A549 (cell line): ENCODE data around the gene EHD3. TPM values are rescaled to one million over a fixed set of nuclear protein-coding genes. Genes with fewer than 3 reads are reported as not detected.

ENCODE experiments used
- ATAC-seq, 2 experiments: fragments of 200-7000 bp in 1 of 2; fragments of >200 bp in 1 of 2; cut with Nextera tagmentation in 1 of 2; cut with Tn5 transposase in 1 of 2; 3 replicates each; pipeline versions ENCODE4 v1.8.0 to v1.9.1; 2018 to 2020; ENCODE audit warnings: mild to moderate bottlenecking in 1 of 2, moderate library complexity in 1 of 2
- CTCF ChIA-PET: fragments of 300-600 bp; sonication (Branson Sonifier 250); formaldehyde crosslinking; extraction: SDS; loops from one replicate; lab custom pipeline; 2021; ENCODE audit warnings: antibody characterized with exemption, inconsistent platforms; lab: Yijun Ruan, JAX
- POLR2A ChIA-PET: fragments of 350-600 bp; formaldehyde crosslinking; extraction: SDS; loops from one replicate; lab custom pipeline; 2021; ENCODE audit warnings: antibody characterized with exemption, inconsistent platforms; lab: Yijun Ruan, JAX
- DNase-seq, 2 experiments: peaks; one replicate each; pipeline versions ENCODE4 v3.0.0 to v3.0.0-alpha.2; 2011 to 2016; ENCODE audit warnings: low read depth in 1 of 2, low spot score in 1 of 2
- FAIRE-seq: peaks from 2 replicates; lab custom pipeline; 2011; peaks lifted over from hg19 to GRCh38; lab: Jason Lieb, UNC
- H3K27ac ChIP-seq, 2 experiments: fragments of >200 bp; sonication (Bioruptor Twin); formaldehyde crosslinking; 3 replicates each; pipeline ENCODE4 v1.5.1; 2016 to 2017
- H3K4me1 ChIP-seq: fragments of >200 bp; sonication (Bioruptor Twin); formaldehyde crosslinking; 3 replicates; pipeline ENCODE4 v1.6.1; 2016
- H3K4me2 ChIP-seq: fragments of >200 bp; sonication (Bioruptor Twin); formaldehyde crosslinking; 3 replicates; pipeline ENCODE4 v1.6.1; 2016
- H3K4me3 ChIP-seq: fragments of >200 bp; sonication (Bioruptor Twin); formaldehyde crosslinking; 3 replicates; pipeline ENCODE4 v1.5.1; 2016
- H3K9me3 ChIP-seq: fragments of >200 bp; sonication (Bioruptor Twin); formaldehyde crosslinking; 3 replicates; pipeline ENCODE4 v1.6.1; 2016
- CBX8 ChIP-seq: fragments of 200-600 bp; sonication (generic); IDR thresholded peaks from 2 replicates; pipeline ENCODE4 v1.6.1; 2016
- CEBPB ChIP-seq, 2 experiments: fragments of >200 bp in 1 of 2; sonication (Bioruptor Twin) in 1 of 2; formaldehyde crosslinking in 1 of 2; IDR thresholded peaks; 2 replicates each; pipeline ENCODE4 v1.6.1; 2012 to 2016
- CHD2 ChIP-seq: fragments of 150-350 bp; IDR thresholded peaks from 2 replicates; pipeline ENCODE4 v1.6.1; 2014; ENCODE audit warnings: low read length; ENCODE audit not compliant: partially characterized antibody
- EHF ChIP-seq: fragments of 250-450 bp; sonication (Bioruptor Pico); IDR thresholded peaks from 2 replicates; pipeline ENCODE4 v1.5.0; 2020; ENCODE audit warnings: mild to moderate bottlenecking
- EHMT2 ChIP-seq: fragments of 200-600 bp; sonication (generic); IDR thresholded peaks from 2 replicates; pipeline ENCODE4 v1.6.1; 2016; ENCODE audit warnings: antibody characterized with exemption, low read depth, mild to moderate bottlenecking, moderate library complexity
- ESRRA ChIP-seq: fragments of 150-350 bp; IDR thresholded peaks from 2 replicates; pipeline ENCODE4 v1.6.1; 2014; ENCODE audit warnings: mild to moderate bottlenecking, low read length, borderline replicate concordance
- FOSB ChIP-seq: fragments of 250-450 bp; sonication (Bioruptor Pico); IDR thresholded peaks from 2 replicates; pipeline ENCODE4 v1.5.0; 2020; ENCODE audit warnings: mild to moderate bottlenecking, moderate library complexity
- FOSL2 ChIP-seq, 2 experiments: fragments of 450-650 bp in 1 of 2; fragments of >200 bp in 1 of 2; sonication (Bioruptor Twin) in 1 of 2; formaldehyde crosslinking; IDR thresholded peaks; 2 replicates each; pipeline versions ENCODE4 v1.5.0 to v1.6.1; 2016 to 2020; ENCODE audit warnings: mild to moderate bottlenecking in 1 of 2, moderate library complexity in 1 of 2
- GATA3 ChIP-seq: IDR thresholded peaks from 2 replicates; pipeline ENCODE4 v1.6.1; 2012; ENCODE audit warnings: borderline replicate concordance
- HOXB13 ChIP-seq: fragments of 250-450 bp; sonication (Bioruptor Pico); IDR thresholded peaks from 2 replicates; pipeline ENCODE4 v1.5.0; 2020; ENCODE audit warnings: low read depth, mild to moderate bottlenecking, moderate library complexity
- KDM5A ChIP-seq: fragments of 200-600 bp; sonication (generic); IDR thresholded peaks from 2 replicates; pipeline ENCODE4 v1.6.1; 2016; ENCODE audit warnings: antibody characterized with exemption, mild to moderate bottlenecking
- MAZ ChIP-seq: fragments of 150-350 bp; IDR thresholded peaks from 2 replicates; pipeline ENCODE4 v1.6.1; 2014; ENCODE audit warnings: antibody characterized with exemption, low read depth, low read length, borderline replicate concordance
- NFE2L2 ChIP-seq: fragments of 150-350 bp; conservative IDR thresholded peaks from 2 replicates; pipeline ENCODE4 v1.6.1; 2014; ENCODE audit warnings: low read length
- PHF8 ChIP-seq: fragments of 200-600 bp; sonication (generic); IDR thresholded peaks from 2 replicates; pipeline ENCODE4 v1.6.1; 2016; ENCODE audit warnings: low read depth, mild to moderate bottlenecking, antibody characterized with exemption, moderate library complexity, borderline replicate concordance
- POLR2AphosphoS2 ChIP-seq: conservative IDR thresholded peaks from 2 replicates; pipeline ENCODE4 v1.6.1; 2012; ENCODE audit warnings: low read length, improper control_type of control experiment, inconsistent platforms
- RAD21 ChIP-seq, 2 experiments: fragments of >200 bp in 1 of 2; sonication (Bioruptor Twin) in 1 of 2; formaldehyde crosslinking in 1 of 2; IDR thresholded peaks in 1 of 2; conservative IDR thresholded peaks in 1 of 2; 2 replicates in 1 of 2; 3 replicates in 1 of 2; pipeline ENCODE4 v1.6.1; 2012 to 2018; ENCODE audit warnings: inconsistent platforms in 1 of 2
- RARB ChIP-seq: fragments of 250-450 bp; sonication (Bioruptor Pico); IDR thresholded peaks from 2 replicates; pipeline ENCODE4 v1.8.0; 2021; ENCODE audit warnings: mild to moderate bottlenecking, moderate library complexity
- SMC3 ChIP-seq: fragments of >200 bp; sonication (Bioruptor Twin); formaldehyde crosslinking; IDR thresholded peaks from 3 replicates; pipeline ENCODE4 v1.6.1; 2018; ENCODE audit warnings: inconsistent platforms
- SREBF2 ChIP-seq: fragments of 450-650 bp; IDR thresholded peaks from 2 replicates; pipeline ENCODE4 v1.6.1; 2014; ENCODE audit warnings: mild to moderate bottlenecking, moderate library complexity
- TFCP2L1 ChIP-seq: fragments of 250-450 bp; sonication (Bioruptor Pico); IDR thresholded peaks from 2 replicates; pipeline ENCODE4 v1.5.0; 2021; ENCODE audit warnings: mild to moderate bottlenecking
- ZC3H11A ChIP-seq: fragments of 450-650 bp; IDR thresholded peaks from 2 replicates; pipeline ENCODE4 v1.6.1; 2014; ENCODE audit warnings: antibody characterized with exemption, mild to moderate bottlenecking
- ZFP36 ChIP-seq: fragments of 450-650 bp; IDR thresholded peaks from 2 replicates; pipeline ENCODE4 v1.6.1; 2014; ENCODE audit warnings: borderline replicate concordance; ENCODE audit not compliant: partially characterized antibody
- ZSCAN20 ChIP-seq: fragments of 250-450 bp; sonication (Bioruptor Pico); IDR thresholded peaks from 2 replicates; pipeline ENCODE4 v1.8.0; 2022; ENCODE audit warnings: mild to moderate bottlenecking, moderate library complexity
- WGBS: methylation state at CpG from one replicate; pipeline ENCODE4 v1.1.6; 2017; ENCODE audit errors: missing lambda C conversion rate; 5-methylcytosine and 5-hydroxymethylcytosine counted together
- polyA plus RNA-seq, 4 experiments: library from polyadenylated mRNA; depleted of rRNA in 3 of 4; stranded (reverse); fragments of >200 nt; fragmentation: RNase III in 1 of 4; extraction: RNeasy Plus Mini Kit Qiagen cat#74134 plus additional on column Dnase treatment in 1 of 4; gene quantifications; 2 replicates in 3 of 4; 3 replicates in 1 of 4; pipeline ENCODE4 v1.2.3, GENCODE V29; 2011 to 2017
- TF ChIP-seq, protein P1 (sequence below): fragments of >200 bp; sonication (Bioruptor Twin); formaldehyde crosslinking; IDR thresholded peaks from 3 replicates; pipeline ENCODE4 v1.6.1; 2016
- TF ChIP-seq, protein P2 (sequence below): IDR thresholded peaks from 2 replicates; pipeline ENCODE4 v1.6.1; 2012
- TF ChIP-seq, protein P3 (sequence below): fragments of 250-450 bp; sonication (Bioruptor Pico); IDR thresholded peaks from 2 replicates; pipeline ENCODE4 v1.5.0; 2020; ENCODE audit warnings: low read depth, mild to moderate bottlenecking, moderate library complexity

Gene EHD3
- polyA plus RNA-seq, 2 of the 4 experiments (the other 2 are of a cell fraction), result 8.7 to 10.6 TPM

GRCh38 chr2:31296641-31297287, 62.8 kb downstream of the EHD3 start:
- no peak overlapping the region for H3K4me3 ChIP-seq
- ChIA-PET CTCF (interaction anchor here (0.9 to 1.5 kb wide), 3 partner anchors 16 to 36 kb away, joined by 3 read pairs; no protein-coding TSS in a partner anchor), POLR2A (no interaction called here)
- no peak for DNase-seq
- no peak for ATAC-seq
- TF ChIP-seq TFCP2L1 (CRISPR knock-in tag) (no peak), GATA3 (no peak), RARB (CRISPR knock-in tag) (no peak), POLR2AphosphoS2 (no peak), ZFP36 (no peak), ZC3H11A (no peak)
- TF ChIP-seq, protein P1, sequence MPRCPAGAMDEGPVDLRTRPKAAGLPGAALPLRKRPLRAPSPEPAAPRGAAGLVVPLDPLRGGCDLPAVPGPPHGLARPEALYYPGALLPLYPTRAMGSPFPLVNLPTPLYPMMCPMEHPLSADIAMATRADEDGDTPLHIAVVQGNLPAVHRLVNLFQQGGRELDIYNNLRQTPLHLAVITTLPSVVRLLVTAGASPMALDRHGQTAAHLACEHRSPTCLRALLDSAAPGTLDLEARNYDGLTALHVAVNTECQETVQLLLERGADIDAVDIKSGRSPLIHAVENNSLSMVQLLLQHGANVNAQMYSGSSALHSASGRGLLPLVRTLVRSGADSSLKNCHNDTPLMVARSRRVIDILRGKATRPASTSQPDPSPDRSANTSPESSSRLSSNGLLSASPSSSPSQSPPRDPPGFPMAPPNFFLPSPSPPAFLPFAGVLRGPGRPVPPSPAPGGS, result no peak
- TF ChIP-seq, protein P2, sequence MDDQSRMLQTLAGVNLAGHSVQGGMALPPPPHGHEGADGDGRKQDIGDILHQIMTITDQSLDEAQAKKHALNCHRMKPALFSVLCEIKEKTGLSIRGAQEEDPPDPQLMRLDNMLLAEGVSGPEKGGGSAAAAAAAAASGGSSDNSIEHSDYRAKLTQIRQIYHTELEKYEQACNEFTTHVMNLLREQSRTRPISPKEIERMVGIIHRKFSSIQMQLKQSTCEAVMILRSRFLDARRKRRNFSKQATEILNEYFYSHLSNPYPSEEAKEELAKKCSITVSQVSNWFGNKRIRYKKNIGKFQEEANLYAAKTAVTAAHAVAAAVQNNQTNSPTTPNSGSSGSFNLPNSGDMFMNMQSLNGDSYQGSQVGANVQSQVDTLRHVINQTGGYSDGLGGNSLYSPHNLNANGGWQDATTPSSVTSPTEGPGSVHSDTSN, result no peak
- peaks cover 10% of the 10 kb centered on the region; the same call in 2 of the 3 replicates for H3K4me1 ChIP-seq
- no peak overlapping the region for H3K4me2 ChIP-seq
- no peak for FAIRE-seq
- no peak overlapping the region for H3K27ac ChIP-seq
- WGBS, result 54% methylated on average over 8 of the region's 8 CpGs
- H3K9me3 ChIP-seq, result no peaks in the 10 kb centered on the region

DNA sequence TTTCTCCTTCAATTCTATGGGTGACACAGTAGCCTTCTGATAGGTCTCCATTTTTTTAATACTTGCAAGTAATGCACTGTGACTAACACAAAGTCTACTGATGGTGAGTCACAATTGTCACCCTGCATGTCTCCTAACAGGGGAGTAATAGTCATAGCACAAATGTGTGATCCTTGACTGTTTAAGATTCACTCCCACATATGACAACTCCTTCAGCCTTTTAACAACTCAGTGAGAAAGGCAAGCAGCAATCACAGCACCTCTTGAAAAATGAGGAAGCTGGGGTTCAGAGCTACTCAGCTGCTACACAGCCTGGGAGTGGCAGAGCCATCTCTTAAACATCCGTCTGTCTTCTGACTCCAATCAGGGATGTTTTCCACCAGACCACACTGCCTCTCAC, 63.8 kb downstream of the EHD3 start:
- ATAC-seq (peak; percentile 45 to 52; a peak in 5 of 6 replicates), DNase-seq (peak; percentile 40 to 42), FAIRE-seq (peak; percentile 18)
- CTCF ChIA-PET, result interaction anchor here (0.9 to 1.2 kb wide), 4 partner anchors 15 to 64 kb away, joined by 3 read pairs; partner anchors contain the start of gene EHD3
- no peak for TF ChIP-seq FOSL2 (IDR thresholded peaks at IDR 0.05)
- TF ChIP-seq FOSL2 (CRISPR knock-in tag; IDR thresholded peaks at IDR 0.05), result peak; percentile 68
- no peak for TF ChIP-seq CBX8
- Histone ChIP-seq H3K27ac (no peak overlapping the region), H3K9me3 (no peaks in the 10 kb centered on the region), H3K4me2 (no peak overlapping the region), H3K4me1 (peaks cover 10% of the 10 kb centered on the region; the same call in 2 of the 3 replicates), H3K4me3 (no peak overlapping the region)
- POLR2A ChIA-PET, result no interaction called here
- WGBS, result 48% methylated on average over 1 of the region's 1 CpG

DNA sequence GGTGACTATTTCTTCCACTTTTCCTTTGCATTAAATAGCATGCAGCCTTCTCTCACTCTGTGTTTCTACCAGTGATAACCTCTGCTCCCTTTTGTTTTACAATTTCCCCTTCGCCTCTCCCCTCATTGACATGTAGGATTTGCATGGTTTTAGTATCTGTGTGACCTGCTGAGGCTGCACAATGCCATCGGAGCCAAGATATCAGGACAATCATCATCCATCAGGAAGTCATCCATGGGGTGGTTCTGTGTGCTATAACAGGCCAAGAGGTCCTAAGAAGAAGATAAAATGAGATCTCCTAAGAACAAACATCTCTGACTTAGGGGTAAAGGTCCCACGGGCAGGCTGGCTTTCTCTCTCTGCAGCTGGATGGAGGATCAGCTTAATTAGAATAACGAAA, 65.6 kb downstream of the EHD3 start:
- H3K4me3 ChIP-seq, result no peak overlapping the region
- ATAC-seq, result no peak
- 34% methylated on average over 4 of the region's 4 CpGs for WGBS

GRCh38 chr2:31300309-31300708, 66.4 kb downstream of the EHD3 start:
- no peak overlapping the region for H3K27ac ChIP-seq
- ChIA-PET CTCF (interaction anchor here (0.6 to 2.2 kb wide), 4 partner anchors 11 to 66 kb away, joined by 3 to 9 read pairs (median 4); partner anchors contain the start of gene EHD3), POLR2A (no interaction called here)
- DNase-seq (no peak), ATAC-seq (no peak), FAIRE-seq (no peak)
- H3K4me1 ChIP-seq, result peaks cover 10% of the 10 kb centered on the region; the same call in 2 of the 3 replicates
- H3K4me3 ChIP-seq, result no peak overlapping the region
- H3K4me2 ChIP-seq, result no peak overlapping the region
- no peaks in the 10 kb centered on the region for H3K9me3 ChIP-seq
- no peak for TF ChIP-seq ZC3H11A
- no peak for TF ChIP-seq KDM5A
- TF ChIP-seq PHF8, result no peak
- TF ChIP-seq HOXB13 (CRISPR knock-in tag), result no peak
- no peak for TF ChIP-seq RAD21 (conservative IDR thresholded peaks at IDR 0.05 in 1 of 2, IDR thresholded peaks at IDR 0.05 in 1 of 2)
- TF ChIP-seq EHF (CRISPR knock-in tag), result no peak
- no peak for TF ChIP-seq CEBPB (IDR thresholded peaks at IDR 0.05)
- no peak for TF ChIP-seq ESRRA
- no peak for TF ChIP-seq GATA3
- TF ChIP-seq ZSCAN20, result no peak
- TF ChIP-seq, protein P2, result no peak
- no peak for TF ChIP-seq SREBF2
- TF ChIP-seq, protein P3, sequence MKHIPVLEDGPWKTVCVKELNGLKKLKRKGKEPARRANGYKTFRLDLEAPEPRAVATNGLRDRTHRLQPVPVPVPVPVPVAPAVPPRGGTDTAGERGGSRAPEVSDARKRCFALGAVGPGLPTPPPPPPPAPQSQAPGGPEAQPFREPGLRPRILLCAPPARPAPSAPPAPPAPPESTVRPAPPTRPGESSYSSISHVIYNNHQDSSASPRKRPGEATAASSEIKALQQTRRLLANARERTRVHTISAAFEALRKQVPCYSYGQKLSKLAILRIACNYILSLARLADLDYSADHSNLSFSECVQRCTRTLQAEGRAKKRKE (CRISPR knock-in tag), result no peak
- TF ChIP-seq TFCP2L1 (CRISPR knock-in tag), result no peak

More for the DNA sequence above, 65.6 kb downstream of the EHD3 start:
- Histone ChIP-seq H3K4me1 (peaks cover 10% of the 10 kb centered on the region; the same call in 2 of the 3 replicates), H3K4me2 (no peak overlapping the region)
- CTCF ChIA-PET, result interaction anchor here (0.6 to 1.6 kb wide), 3 partner anchors 24 to 66 kb away, joined by 3 to 4 read pairs (median 4); partner anchors contain the start of gene EHD3
- TF ChIP-seq ZSCAN20 (no peak), RARB (CRISPR knock-in tag) (no peak), FOSB (no peak), POLR2AphosphoS2 (no peak), SMC3 (no peak), MAZ (no peak), EHMT2 (no peak), NFE2L2 (no peak), CHD2 (no peak)
- TF ChIP-seq, protein P3 (CRISPR knock-in tag), result no peak
- TF ChIP-seq, all 56 proteins: peak for 0
- DNase-seq, result no peak
- Histone ChIP-seq H3K9me3 (no peaks in the 10 kb centered on the region), H3K27ac (no peak overlapping the region)
- FAIRE-seq, result no peak
- POLR2A ChIA-PET, result no interaction called here
